Activated CD8-positive, alpha-beta memory T cell treated with anti-CD3 and anti-CD28 coated beads, Interleukin-2, amount 50 U/mL, for 48 hours (primary cell): ENCODE measurements around the gene NSMF.
A peak's percentile ranks its signal among the peaks of the same experiment; 100 is the strongest.

Source experiments
- DNase-seq: peaks from one replicate; pipeline ENCODE4 v3.0.0-alpha.2; 2020

The NSMF gene

DNA sequence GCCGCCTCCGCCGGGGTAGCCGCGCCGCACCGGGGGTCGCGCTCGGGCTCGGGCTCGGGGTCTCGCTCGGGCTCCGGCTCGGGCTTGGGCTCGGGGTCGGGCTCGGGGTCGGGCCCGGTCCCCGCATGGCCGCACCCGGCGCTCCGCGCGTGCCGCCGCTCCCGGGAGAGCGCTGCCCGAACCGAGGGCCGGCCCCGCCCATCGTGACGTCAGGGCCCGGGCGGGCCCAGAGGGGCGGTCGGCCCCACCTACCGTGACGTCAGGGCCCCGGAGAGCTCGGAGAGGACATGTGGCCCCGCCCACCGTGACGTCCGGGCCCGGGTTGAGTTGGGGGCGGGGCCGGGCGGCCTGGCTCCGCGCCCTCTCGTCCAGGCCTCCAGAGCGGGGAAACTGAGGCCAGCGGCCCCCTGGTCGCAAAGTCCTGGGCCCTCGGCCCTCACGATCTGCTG, at the start of gene NSMF:
Gene NSMF, minus strand, starts transcription at position 183 of the 449 bp plus-strand sequence. CDS start 232 bp downstream, outside the sequence.
- peak; percentile 99 for DNase-seq

- no peak for DNase-seq
Observed at GRCh38 chr9:137506702-137507171, 47.6 kb upstream of the NSMF start.

GRCh38 chr9:137506274-137506673, 47.1 kb upstream of the NSMF start:
- DNase-seq, result no peak

GRCh38 chr9:137505421-137506140, 46.4 kb upstream of the NSMF start:
- DNase-seq, result no peak

- no peak for DNase-seq
Observed at GRCh38 chr9:137504432-137504777, 45.3 kb upstream of the NSMF start.

DNA sequence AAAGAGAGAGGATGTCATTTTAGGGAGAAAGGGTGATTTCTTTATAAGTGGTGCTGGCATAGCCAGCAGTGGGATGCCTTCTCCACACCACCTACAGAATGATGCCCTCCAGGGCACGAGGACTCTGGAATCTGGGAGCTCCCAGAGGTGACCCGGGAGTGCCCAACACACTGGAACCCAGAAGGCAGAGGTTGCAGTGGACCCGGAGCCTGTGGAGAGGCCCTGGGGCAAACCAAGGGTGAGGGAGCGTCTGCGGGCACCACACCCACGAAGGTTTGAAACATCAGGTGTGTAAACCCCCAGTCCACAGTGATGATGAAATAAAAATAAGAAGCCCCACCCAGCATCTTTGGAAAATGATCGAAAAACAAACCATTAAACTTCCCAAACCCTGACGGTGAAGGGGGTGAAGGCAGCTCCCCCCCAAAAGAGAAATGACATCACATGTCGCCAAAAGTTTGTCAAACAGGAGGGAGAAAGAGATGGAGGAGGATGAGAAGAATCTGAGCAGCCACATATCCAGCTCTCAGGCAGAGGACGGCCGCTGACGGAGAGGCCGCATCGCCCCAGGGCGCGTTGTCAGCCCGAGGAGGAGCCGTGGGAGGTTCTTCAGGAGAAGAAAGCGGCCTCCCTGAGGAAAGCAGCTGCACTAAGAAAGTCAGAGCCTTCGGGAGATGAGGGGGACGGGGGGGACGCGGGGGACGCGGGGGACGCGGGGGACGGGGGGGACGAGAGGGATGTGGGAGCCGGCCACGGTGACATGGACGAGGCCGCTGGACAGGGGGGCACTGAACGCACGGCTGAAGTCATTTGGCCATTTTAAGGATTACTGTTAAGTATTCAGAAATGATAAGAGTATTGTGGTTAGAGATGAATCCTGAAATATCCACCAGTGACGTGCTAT, 43.1 kb upstream of the NSMF start:
- no peak for DNase-seq

GRCh38 chr9:137501457-137501856, 42.3 kb upstream of the NSMF start:
- no peak for DNase-seq

DNA sequence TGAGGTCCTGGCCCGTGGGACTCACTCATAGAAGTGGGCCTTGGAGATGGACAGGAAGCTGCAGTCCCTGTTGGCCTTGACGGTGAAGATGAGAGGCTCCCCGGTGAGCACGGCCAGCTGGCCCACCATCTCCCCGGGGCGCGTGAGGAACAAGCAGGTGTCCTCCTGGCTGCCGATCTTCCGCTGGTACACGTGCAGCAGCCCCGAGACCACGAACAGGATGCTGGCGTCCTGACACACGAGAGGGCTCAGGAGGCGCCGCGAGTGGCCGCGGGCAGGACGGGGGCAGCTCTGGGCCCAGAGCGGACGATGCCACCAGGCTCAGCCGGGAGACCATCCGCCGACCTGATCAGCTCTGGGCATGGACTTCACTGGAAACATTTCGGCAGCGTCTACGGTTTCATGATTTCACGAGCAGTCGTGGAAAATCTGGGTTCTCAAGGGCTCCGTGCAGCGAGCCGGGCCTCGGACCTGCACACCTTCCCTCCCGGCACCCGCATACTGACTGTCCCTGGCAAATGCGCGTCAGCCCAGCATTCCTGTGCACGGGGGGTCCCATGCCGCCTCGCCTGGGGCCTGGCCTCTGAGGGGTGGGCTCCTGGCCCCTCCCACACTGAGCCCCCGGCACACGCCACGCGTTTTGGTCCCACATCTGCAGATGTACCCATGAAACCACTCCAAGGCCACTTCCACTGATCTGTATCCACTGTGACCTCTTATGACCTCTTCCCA, 41.7 kb upstream of the NSMF start:
- DNase-seq, result no peak

GRCh38 chr9:137499858-137500661, 40.9 kb upstream of the NSMF start:
- no peak for DNase-seq

- no peak for DNase-seq
Observed at GRCh38 chr9:137499416-137499815, 40.3 kb upstream of the NSMF start.

- no peak for DNase-seq
Observed at GRCh38 chr9:137498720-137499150, 39.6 kb upstream of the NSMF start.

DNA sequence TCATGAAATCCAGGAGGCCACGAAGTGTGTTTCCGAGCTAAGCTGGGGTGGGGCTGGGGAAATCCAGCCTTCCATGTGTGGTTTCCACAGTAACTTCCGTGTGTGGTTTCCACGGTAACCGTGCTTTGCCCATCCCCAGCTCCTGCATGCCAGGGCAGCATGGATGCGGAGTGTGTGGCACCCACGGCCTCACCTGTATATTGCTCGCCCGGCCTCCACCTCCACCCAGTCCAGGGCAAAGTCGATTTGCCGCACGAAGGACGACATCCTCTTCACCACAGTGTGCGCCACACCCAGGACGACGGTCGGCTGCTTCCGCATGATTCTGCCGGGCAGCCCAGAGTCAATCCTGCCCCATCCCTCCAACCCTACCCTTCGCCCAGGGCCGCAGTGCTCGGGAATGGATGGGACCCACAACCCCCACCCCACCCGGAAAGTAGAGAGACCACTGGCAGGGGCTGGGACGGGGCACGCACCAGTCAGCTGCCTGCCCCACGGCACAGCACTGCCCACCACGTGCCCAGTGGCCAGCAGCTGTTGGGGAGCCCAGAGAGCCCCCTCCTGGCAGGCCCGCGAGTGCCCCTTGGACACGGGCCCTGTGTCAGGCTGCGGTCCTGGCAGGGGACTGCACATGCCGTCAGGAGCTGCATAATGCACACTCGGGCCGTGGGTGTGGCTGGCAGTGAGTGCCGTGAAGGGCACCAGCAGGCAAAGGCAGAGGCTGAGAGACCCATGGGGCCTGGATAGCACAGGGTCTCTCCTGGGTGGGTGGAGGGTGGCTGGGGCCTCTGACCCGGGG, 39.0 kb upstream of the NSMF start:
- DNase-seq, result no peak

GRCh38 chr9:137496601-137497375, 37.7 kb upstream of the NSMF start:
- no peak for DNase-seq

- no peak for DNase-seq
Observed at GRCh38 chr9:137494550-137495351, 35.6 kb upstream of the NSMF start.

GRCh38 chr9:137494104-137494544, 35.0 kb upstream of the NSMF start:
- DNase-seq, result no peak

DNA sequence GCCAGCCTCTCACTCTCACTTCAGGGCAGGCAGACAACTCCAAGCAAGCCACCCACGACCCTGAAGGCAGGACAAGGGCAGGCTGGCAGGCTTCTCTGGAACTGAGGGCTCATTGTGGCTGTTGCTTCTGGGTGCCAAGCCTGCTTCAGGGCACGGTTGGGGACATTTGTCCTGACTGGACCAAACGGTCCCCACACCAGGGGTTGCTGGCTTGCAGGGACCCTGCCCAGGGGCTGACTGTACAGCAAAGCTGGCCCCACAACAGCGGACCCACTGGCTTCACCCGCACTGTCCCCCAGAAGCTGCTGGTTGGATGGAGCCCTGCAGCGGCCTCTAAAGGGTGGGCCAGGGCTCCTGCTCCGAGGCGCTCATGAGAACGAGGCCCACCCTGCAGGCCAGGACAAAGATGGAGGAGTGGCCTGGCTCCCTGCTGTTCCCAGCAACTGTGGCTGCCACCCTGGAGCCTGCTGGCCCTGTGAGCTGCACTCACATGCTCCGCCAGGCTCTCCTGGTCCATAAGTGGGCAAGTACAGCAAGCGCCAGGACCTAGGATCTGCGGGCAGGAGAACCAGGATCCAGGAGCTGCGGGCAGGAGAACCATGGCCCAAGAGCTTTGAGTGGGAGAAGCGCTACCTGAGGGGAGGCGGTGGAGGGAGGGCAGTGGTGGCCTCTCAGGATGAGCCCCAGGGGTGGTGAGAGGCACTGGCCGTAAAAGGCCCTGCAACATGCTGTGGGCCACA, 34.4 kb upstream of the NSMF start:
- DNase-seq, result no peak

DNA sequence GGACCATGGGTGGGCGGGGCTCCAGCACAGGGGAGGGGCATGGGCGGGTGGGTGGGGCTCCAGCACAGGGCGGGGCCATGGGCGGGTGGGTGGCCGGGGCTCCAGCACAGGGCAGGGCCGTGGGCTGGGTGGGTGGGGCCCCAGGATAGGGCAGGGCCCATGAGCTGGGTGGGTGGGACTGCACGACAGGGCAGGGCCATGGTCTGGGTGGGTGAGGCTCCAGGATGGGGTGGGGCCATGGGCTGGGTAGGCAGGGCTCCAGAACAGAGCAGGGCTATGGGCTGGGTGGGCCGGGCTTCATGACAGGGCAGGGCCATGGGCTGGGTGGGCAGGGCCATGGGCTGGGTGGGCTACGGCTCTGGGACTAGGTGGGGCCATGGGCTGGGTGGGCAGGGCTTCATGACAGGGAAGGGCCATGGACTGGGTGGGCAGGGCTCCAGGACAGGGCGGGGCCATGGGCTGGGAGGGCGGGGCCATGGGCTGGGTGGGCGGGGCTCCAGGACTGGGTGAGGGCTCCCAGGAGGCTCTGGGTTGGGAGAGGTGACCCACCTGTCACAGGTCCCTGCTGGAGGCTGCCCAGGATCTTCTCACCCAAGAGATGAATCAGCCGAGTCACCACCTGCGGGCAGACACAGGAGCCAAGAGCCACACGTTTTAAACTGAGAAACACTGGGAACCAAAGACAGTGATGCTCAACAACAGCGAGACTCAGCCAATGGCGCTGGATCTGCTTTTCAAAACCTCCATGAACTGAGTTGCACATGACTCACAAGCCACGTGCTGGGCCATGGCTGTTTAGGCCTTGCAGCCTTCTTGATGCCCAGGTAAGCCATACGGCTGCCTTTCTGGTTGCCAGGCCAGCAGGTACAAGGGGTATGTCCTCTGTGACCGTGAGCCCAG, 33.6 kb upstream of the NSMF start:
- no peak for DNase-seq
